ENCODE data around the gene NXPH2.
"Not testable (repeated sequence)": the region's sequence is repeated elsewhere in the genome, so short reads cannot be mapped to it uniquely, and the experiment has no call there.

The NXPH2 gene

GRCh38 chr2:138708682-138709241 lies 71.4 kb downstream of the NXPH2 start:
- no peak for DNase-seq

GRCh38 chr2:138707392-138708074 lies 72.7 kb downstream of the NXPH2 start:
- DNase-seq, result no peak

- no peak for DNase-seq
Measured at GRCh38 chr2:138703242-138703641, 76.9 kb downstream of the NXPH2 start.

GRCh38 chr2:138700716-138701115 lies 79.5 kb downstream of the NXPH2 start:
- no peak for DNase-seq

- DNase-seq, result no peak
Measured at GRCh38 chr2:138699421-138699820, 80.8 kb downstream of the NXPH2 start.

GRCh38 chr2:138698428-138698827 lies 81.8 kb downstream of the NXPH2 start:
- DNase-seq, result no peak

- DNase-seq, result no peak
Measured at GRCh38 chr2:138691667-138692066, 88.5 kb downstream of the NXPH2 start.

GRCh38 chr2:138689705-138690104 lies 90.5 kb downstream of the NXPH2 start:
- DNase-seq, result no peak

- no peak for DNase-seq
Measured at GRCh38 chr2:138682163-138682562, 98.0 kb downstream of the NXPH2 start.

GRCh38 chr2:138677221-138677620 lies 103.0 kb downstream of the NXPH2 start:
- no peak for DNase-seq

GRCh38 chr2:138676619-138677021 lies 103.6 kb downstream of the NXPH2 start:
- no peak for DNase-seq

- no peak for DNase-seq
Measured at GRCh38 chr2:138671566-138671965, 108.6 kb downstream of the NXPH2 start.

- DNase-seq, result no peak
Measured at GRCh38 chr2:138670734-138671133, 109.5 kb downstream of the NXPH2 start.

- DNase-seq, result no peak
Measured at GRCh38 chr2:138665937-138666336, 114.3 kb downstream of the NXPH2 start.

GRCh38 chr2:138658187-138658894 lies 121.8 kb downstream of the NXPH2 start:
- no peak for DNase-seq

GRCh38 chr2:138654146-138654545 lies 126.0 kb downstream of the NXPH2 start:
- no peak for DNase-seq

GRCh38 chr2:138652378-138652777 lies 127.8 kb downstream of the NXPH2 start:
- DNase-seq, result no peak

- no peak for DNase-seq
Measured at GRCh38 chr2:138649571-138649970, 130.6 kb downstream of the NXPH2 start.

- DNase-seq, result no peak
Measured at GRCh38 chr2:138648606-138649005, 131.6 kb downstream of the NXPH2 start.

GRCh38 chr2:138644776-138645175 lies 135.4 kb downstream of the NXPH2 start:
- DNase-seq, result not testable (repeated sequence)

GRCh38 chr2:138640921-138641676 lies 139.1 kb downstream of the NXPH2 start:
- DNase-seq, result no peak

- no peak for DNase-seq
Measured at GRCh38 chr2:138637686-138638085, 142.5 kb downstream of the NXPH2 start.

- no peak for DNase-seq
Measured at GRCh38 chr2:138637061-138637460, 143.1 kb downstream of the NXPH2 start.

- no peak for DNase-seq
Measured at GRCh38 chr2:138633049-138633448, 147.1 kb downstream of the NXPH2 start.

Data from NCI-H187 treated with DMSO at 0.1 percent for 48 hours (cell line).